ENCODE data around the gene BTG2.
"Not testable (repeated sequence)": the region's sequence is repeated elsewhere in the genome, so short reads cannot be mapped to it uniquely, and the experiment has no call there.

Gene BTG2

GRCh38 chr1:203296460-203297073 is 8.8 kb upstream of the BTG2 start:
- DNase-seq = no peak
- Mint-ChIP-seq H3K9me3 (peaks cover 3% of the 10 kb centered on the region), H3K27me3 (no peaks in the 10 kb centered on the region), H3K27ac (no peak overlapping the region), H3K4me3 (no peak overlapping the region), H3K4me1 (ENCODE audit: low read depth) (peaks cover 67% of the 10 kb centered on the region), H3K36me3 (ENCODE audit: low read depth) (no peaks in the 10 kb centered on the region)

DNA sequence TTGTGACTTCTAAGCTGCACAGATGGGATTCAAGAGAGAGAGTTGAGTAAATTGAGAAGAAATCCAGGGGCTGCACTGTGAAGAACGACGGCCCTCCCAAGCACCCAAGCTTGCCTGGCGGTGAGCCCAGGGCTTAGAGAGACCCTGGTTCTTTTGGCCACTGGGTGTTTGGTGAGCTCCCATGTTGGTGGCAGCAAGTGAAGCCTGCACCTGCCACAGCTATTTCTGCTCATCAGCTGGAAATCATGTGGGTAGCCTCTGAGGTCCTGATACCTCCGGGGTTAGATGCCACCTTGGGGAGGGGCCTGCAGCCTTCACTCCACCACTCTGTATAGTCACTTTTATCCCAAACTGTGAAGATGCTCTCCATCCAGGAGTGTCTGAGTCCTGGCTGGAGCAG is 6.2 kb upstream of the BTG2 start:
- Mint-ChIP-seq H3K36me3 (ENCODE audit: low read depth) (no peaks in the 10 kb centered on the region), H3K9me3 (no peaks in the 10 kb centered on the region), H3K27me3 (no peaks in the 10 kb centered on the region), H3K27ac (no peak overlapping the region), H3K4me3 (no peak overlapping the region), H3K4me1 (ENCODE audit: low read depth) (peaks cover 65% of the 10 kb centered on the region)
- DNase-seq = no peak

DNA sequence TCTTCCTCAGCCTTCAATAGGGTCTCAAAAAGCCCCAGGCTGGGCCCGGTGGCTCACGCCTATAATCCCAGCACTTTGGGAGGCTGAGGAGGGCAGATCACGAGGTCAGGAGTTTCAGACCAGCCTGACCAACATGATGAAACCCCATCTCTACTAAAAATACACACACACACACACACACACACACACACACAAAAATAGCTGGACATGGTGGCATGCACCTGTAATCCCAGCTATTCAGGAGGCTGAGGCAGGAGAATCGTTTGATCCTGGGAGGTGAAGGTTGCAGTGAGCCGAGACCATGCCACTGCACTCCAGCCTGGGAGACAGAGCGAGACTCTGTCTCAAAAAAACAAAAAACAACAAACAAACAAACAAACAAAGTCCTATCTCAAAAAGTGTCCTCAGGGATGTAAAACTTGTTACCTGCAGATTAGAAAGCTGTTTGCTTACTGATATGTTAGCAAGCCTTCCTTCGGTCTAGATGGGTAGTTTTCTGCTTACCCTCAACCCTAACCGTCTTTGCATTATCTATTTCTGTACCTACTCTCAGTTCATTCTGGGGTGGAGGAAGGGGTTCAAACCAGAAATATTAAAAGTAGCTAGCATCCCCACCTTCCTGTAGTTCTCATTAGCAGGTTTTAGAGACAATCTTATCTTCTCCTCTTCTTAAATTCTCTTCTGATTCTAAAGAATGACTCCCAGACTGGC is 5.4 kb upstream of the BTG2 start:
- Mint-ChIP-seq H3K27ac (peak overlapping the region; percentile 18), H3K4me1 (ENCODE audit: low read depth) (peaks cover 69% of the 10 kb centered on the region)
- H3K27me3 Mint-ChIP-seq; DNase-seq; H3K9me3 Mint-ChIP-seq; H3K4me3 Mint-ChIP-seq; H3K36me3 Mint-ChIP-seq (ENCODE audit: low read depth): not testable (repeated sequence)

DNA sequence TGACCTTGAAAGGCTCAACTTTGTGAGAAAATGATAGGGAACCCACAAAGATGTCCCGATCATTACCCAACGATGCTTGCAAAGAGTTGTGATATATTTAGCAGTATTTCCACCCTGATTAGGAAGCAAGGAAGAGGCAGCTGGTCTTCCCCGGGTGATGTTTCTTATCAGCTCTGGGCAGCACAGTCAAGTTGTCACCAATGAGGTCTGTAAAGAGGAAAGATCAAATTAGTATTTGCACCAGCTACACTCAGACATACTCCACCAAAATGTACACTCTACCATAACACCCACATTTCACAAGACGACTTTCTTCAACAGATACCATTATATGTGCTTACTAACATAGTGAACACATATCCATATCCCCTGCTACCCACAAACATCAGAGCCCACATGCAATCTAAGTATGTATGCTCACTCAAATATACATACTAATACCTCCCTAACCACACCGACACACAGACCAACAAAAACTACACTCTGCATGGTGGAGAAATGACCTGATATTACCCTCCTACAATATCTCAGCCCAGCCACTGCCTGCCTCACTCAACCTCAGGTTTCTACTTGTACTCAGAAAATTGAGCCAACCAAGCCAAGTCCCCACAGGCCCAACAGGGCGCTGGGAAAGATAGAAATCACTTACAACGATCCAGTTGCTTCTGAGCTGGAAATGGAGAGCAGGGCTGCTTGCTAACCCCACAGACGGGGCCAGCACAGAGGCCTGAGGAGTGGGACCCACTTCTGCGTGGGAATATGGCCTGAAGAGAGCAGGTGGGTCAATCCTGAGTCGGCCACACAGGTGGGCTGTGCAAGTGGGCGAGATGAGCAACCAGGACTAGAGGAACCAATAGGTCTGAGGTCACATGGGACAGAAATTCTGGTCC is 4.6 kb upstream of the BTG2 start:
- DNase-seq = no peak
- no peak overlapping the region for H3K27ac Mint-ChIP-seq
- H3K4me3 Mint-ChIP-seq = no peak overlapping the region
- peaks cover 4% of the 10 kb centered on the region for H3K36me3 Mint-ChIP-seq (ENCODE audit: low read depth)
- H3K9me3 Mint-ChIP-seq = no peaks in the 10 kb centered on the region
- peaks cover 62% of the 10 kb centered on the region for H3K4me1 Mint-ChIP-seq (ENCODE audit: low read depth)
- no peaks in the 10 kb centered on the region for H3K27me3 Mint-ChIP-seq

GRCh38 chr1:203301331-203301668 is 4.0 kb upstream of the BTG2 start:
- H3K9me3 Mint-ChIP-seq = no peaks in the 10 kb centered on the region
- H3K27me3 Mint-ChIP-seq = no peaks in the 10 kb centered on the region
- no peak for DNase-seq
- H3K4me3 Mint-ChIP-seq = no peak overlapping the region
- H3K27ac Mint-ChIP-seq = no peak overlapping the region
- H3K4me1 Mint-ChIP-seq (ENCODE audit: low read depth) = peaks cover 58% of the 10 kb centered on the region
- peaks cover 10% of the 10 kb centered on the region for H3K36me3 Mint-ChIP-seq (ENCODE audit: low read depth)

DNA sequence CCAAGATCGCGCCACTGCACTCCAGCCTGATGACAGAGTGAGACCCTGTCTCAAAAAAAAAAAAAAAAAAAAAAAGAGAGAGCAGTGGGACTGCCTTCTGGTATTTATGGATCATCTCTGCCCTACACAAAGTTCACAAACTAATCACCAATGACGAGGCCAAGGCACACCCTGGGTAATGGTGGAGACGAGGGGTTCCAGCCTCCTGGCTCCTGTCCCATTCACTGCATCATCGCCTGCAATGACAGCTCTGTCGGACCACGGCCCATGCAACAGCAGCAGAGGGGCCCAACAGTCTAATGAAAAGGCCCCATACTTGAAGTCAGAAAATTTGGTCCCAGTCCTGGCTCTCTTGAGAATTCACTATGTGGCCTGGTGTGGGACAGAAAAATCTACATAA is 2.9 kb upstream of the BTG2 start:
- H3K4me3 Mint-ChIP-seq = no peak overlapping the region
- H3K4me1 Mint-ChIP-seq (ENCODE audit: low read depth) = peaks cover 56% of the 10 kb centered on the region
- H3K9me3 Mint-ChIP-seq = no peaks in the 10 kb centered on the region
- no peaks in the 10 kb centered on the region for H3K27me3 Mint-ChIP-seq
- peaks cover 21% of the 10 kb centered on the region for H3K36me3 Mint-ChIP-seq (ENCODE audit: low read depth)
- no peak for DNase-seq
- no peak overlapping the region for H3K27ac Mint-ChIP-seq

GRCh38 chr1:203302894-203303293 is 2.4 kb upstream of the BTG2 start:
- no peak for DNase-seq
- Mint-ChIP-seq H3K9me3 (no peaks in the 10 kb centered on the region), H3K4me1 (ENCODE audit: low read depth) (peaks cover 59% of the 10 kb centered on the region), H3K27me3 (no peaks in the 10 kb centered on the region), H3K27ac (no peak overlapping the region), H3K4me3 (no peak overlapping the region), H3K36me3 (ENCODE audit: low read depth) (peaks cover 26% of the 10 kb centered on the region)

GRCh38 chr1:203304391-203304918 is 864 bp upstream of the BTG2 start:
- peaks cover 41% of the 10 kb centered on the region for H3K36me3 Mint-ChIP-seq (ENCODE audit: low read depth)
- no peaks in the 10 kb centered on the region for H3K27me3 Mint-ChIP-seq
- peak overlapping the region; percentile 98 for H3K27ac Mint-ChIP-seq
- peaks cover 61% of the 10 kb centered on the region for H3K4me1 Mint-ChIP-seq (ENCODE audit: low read depth)
- H3K4me3 Mint-ChIP-seq = peak overlapping the region; percentile 97
- no peak for DNase-seq
- no peaks in the 10 kb centered on the region for H3K9me3 Mint-ChIP-seq

DNA sequence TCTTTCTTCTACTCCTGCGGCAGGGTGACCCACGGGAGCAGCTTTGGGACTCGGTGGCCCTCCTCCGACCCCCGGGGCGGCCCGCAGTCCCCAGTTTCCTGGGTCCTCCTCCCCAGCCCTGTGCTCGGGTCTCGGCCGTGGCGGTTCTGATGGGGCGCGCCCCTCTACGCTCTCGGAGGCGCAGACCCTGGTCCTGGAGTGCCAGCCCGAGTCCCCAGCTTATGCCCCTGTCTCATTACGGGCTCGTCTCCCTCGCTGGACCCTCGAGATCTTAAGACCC is 430 bp downstream of the BTG2 start:
- peak overlapping the region; percentile 95 for H3K27ac Mint-ChIP-seq
- no peaks in the 10 kb centered on the region for H3K9me3 Mint-ChIP-seq
- no peak for DNase-seq
- peak overlapping the region; percentile 97 for H3K4me3 Mint-ChIP-seq
- no peaks in the 10 kb centered on the region for H3K27me3 Mint-ChIP-seq
- H3K36me3 Mint-ChIP-seq (ENCODE audit: low read depth) = peaks cover 54% of the 10 kb centered on the region
- peaks cover 60% of the 10 kb centered on the region for H3K4me1 Mint-ChIP-seq (ENCODE audit: low read depth)

DNA sequence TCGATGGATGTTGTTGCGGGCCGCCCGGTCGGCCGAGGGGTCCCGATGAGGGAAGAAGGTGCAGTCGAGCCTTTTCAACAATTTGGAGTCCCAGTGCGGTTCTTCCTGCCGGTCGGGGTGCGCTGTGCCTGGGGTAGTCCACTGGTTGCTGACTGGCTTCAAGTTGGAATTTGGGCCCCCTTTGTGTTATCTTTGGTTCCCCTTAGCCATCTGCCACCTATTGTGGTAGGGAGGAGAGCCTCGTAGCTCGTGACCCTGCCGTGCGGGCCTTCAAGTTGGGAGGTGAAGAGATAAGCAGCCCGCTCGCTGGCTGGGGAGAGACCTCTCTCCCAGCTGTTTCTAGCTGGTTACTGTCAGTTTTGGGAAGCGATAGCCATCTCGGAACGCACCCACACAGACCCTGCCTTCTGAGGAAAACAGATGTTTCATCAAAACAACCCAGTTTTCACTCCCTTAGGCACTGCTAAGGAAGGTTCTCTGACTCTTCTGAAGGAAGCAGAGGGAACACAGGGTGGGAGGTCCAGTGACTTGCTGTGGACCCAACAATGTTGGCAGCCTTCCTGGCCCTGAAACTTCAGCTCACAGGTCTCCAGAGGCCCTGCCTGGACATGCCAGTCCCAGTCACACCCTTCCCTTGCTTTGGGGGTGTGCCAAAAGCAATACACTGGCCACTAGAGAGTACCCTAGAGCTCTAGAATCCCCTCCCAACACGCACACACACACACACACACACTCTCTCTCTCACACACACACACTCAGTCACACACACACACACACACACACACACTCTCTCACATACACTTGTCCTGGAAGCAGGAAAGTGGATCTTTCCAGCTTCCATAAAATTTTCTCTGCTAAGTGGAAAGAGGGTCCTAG is 1.0 kb downstream of the BTG2 start:
- peak; percentile 56 for DNase-seq
- H3K36me3 Mint-ChIP-seq (ENCODE audit: low read depth) = peaks cover 60% of the 10 kb centered on the region
- H3K4me1 Mint-ChIP-seq (ENCODE audit: low read depth) = peaks cover 60% of the 10 kb centered on the region
- H3K9me3 Mint-ChIP-seq = no peaks in the 10 kb centered on the region
- H3K27me3 Mint-ChIP-seq = no peaks in the 10 kb centered on the region
- peak overlapping the region; percentile 95 for H3K27ac Mint-ChIP-seq
- H3K4me3 Mint-ChIP-seq = peak overlapping the region; percentile 97

DNA sequence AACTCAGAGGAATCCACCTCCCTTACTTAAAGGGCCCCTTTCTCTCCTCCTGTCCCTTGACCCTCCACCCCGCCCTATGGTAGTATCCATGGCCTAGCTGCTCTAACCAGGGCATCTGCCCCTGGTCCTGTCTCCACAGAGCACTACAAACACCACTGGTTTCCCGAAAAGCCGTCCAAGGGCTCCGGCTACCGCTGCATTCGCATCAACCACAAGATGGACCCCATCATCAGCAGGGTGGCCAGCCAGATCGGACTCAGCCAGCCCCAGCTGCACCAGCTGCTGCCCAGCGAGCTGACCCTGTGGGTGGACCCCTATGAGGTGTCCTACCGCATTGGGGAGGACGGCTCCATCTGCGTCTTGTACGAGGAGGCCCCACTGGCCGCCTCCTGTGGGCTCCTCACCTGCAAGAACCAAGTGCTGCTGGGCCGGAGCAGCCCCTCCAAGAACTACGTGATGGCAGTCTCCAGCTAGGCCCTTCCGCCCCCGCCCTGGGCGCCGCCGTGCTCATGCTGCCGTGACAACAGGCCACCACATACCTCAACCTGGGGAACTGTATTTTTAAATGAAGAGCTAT is 1.7 kb downstream of the BTG2 start:
- Mint-ChIP-seq H3K9me3 (no peaks in the 10 kb centered on the region), H3K4me3 (peak overlapping the region; percentile 97)
- peak; percentile 66 for DNase-seq

DNA sequence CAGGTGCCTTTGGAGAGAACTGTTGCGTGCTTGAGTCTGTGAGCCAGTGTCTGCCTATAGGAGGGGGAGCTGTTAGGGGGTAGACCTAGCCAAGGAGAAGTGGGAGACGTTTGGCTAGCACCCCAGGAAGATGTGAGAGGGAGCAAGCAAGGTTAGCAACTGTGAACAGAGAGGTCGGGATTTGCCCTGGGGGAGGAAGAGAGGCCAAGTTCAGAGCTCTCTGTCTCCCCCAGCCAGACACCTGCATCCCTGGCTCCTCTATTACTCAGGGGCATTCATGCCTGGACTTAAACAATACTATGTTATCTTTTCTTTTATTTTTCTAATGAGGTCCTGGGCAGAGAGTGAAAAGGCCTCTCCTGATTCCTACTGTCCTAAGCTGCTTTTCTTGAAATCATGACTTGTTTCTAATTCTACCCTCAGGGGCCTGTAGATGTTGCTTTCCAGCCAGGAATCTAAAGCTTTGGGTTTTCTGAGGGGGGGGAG is 2.4 kb downstream of the BTG2 start:
- Mint-ChIP-seq H3K9me3 (no peaks in the 10 kb centered on the region), H3K4me3 (peak overlapping the region; percentile 97), H3K36me3 (ENCODE audit: low read depth) (peaks cover 69% of the 10 kb centered on the region), H3K4me1 (ENCODE audit: low read depth) (peaks cover 62% of the 10 kb centered on the region), H3K27ac (peak overlapping the region; percentile 95), H3K27me3 (no peaks in the 10 kb centered on the region)
- DNase-seq = no peak

More for the DNA sequence above, 1.7 kb downstream of the BTG2 start:
- peaks cover 65% of the 10 kb centered on the region for H3K4me1 Mint-ChIP-seq (ENCODE audit: low read depth)
- H3K27me3 Mint-ChIP-seq = no peaks in the 10 kb centered on the region
- peak overlapping the region; percentile 95 for H3K27ac Mint-ChIP-seq
- H3K36me3 Mint-ChIP-seq (ENCODE audit: low read depth) = peaks cover 67% of the 10 kb centered on the region

- Mint-ChIP-seq H3K9me3 (no peaks in the 10 kb centered on the region), H3K4me3 (peak overlapping the region; percentile 97), H3K27ac (peak overlapping the region; percentile 95), H3K4me1 (ENCODE audit: low read depth) (peaks cover 60% of the 10 kb centered on the region), H3K36me3 (ENCODE audit: low read depth) (peaks cover 74% of the 10 kb centered on the region), H3K27me3 (no peaks in the 10 kb centered on the region)
- no peak for DNase-seq
These were observed 3.1 kb downstream of the BTG2 start for GRCh38 chr1:203308328-203308922.

Measured in activated T-cell treated with anti-CD3 and anti-CD28 coated beads, Interleukin-2, amount 50 U/mL, for 24 hours (primary cell).